Spleen (tissue), 11 donors: ENCODE data around the gene CBLN3. TPM values are rescaled to one million over a fixed set of nuclear protein-coding genes. Genes with fewer than 3 reads are reported as not detected.

Experiments
- DNase-seq: peaks from one replicate; pipeline ENCODE4 v3.0.0-alpha.2; 2020
- H3K27ac ChIP-seq, 8 donors: fragments of 200-600 bp; sonication (generic) in 7 of 8; 1 replicate in 4 of 8; 2 replicates in 4 of 8; pipeline versions ENCODE4 v1.5.0 to v1.8.0; 2016 to 2021; ENCODE audit warnings: inconsistent platforms in 4 of 8, mild to moderate bottlenecking in 4 of 8, moderate library complexity in 1 of 8
- H3K27me3 ChIP-seq, 7 donors: fragments of 200-600 bp; sonication (generic) in 6 of 7; replicated peaks in 1 of 7; 1 replicate in 4 of 7; 2 replicates in 3 of 7; pipeline versions ENCODE4 v1.5.0 to v1.8.0; 2016 to 2021; ENCODE audit warnings: inconsistent platforms in 3 of 7, mild to moderate bottlenecking in 1 of 7
- H3K36me3 ChIP-seq, 6 donors: fragments of 200-600 bp; sonication (generic) in 5 of 6; 1 replicate in 4 of 6; 2 replicates in 2 of 6; pipeline versions ENCODE4 v1.5.0 to v1.8.0; 2016 to 2021; ENCODE audit warnings: inconsistent platforms in 2 of 6
- H3K4me1 ChIP-seq, 6 donors: fragments of 200-600 bp; sonication (generic) in 5 of 6; 1 replicate in 3 of 6; 2 replicates in 3 of 6; pipeline versions ENCODE4 v1.5.0 to v1.8.0; 2016 to 2021; ENCODE audit warnings: inconsistent platforms in 3 of 6
- H3K4me3 ChIP-seq, 8 donors: fragments of 200-600 bp; sonication (generic) in 7 of 8; 1 replicate in 4 of 8; 2 replicates in 4 of 8; pipeline versions ENCODE4 v1.5.0 to v1.8.0; 2016 to 2021; ENCODE audit warnings: inconsistent platforms in 4 of 8, mild to moderate bottlenecking in 4 of 8, moderate library complexity in 2 of 8
- H3K9me3 ChIP-seq, 8 donors: fragments of 200-600 bp; sonication (generic) in 7 of 8; 1 replicate in 4 of 8; 2 replicates in 4 of 8; pipeline versions ENCODE4 v1.5.0 to v1.8.0; 2016 to 2021; ENCODE audit warnings: inconsistent platforms in 4 of 8
- POLR2A ChIP-seq, 3 donors: fragments of 450-650 bp; IDR thresholded peaks; one replicate each; pipeline ENCODE4 v1.5.1; 2017; ENCODE audit warnings: antibody characterized with exemption in 3 of 3, mild to moderate bottlenecking in 1 of 3
- POLR2AphosphoS5 ChIP-seq, 3 donors: sonication (generic); formaldehyde crosslinking; IDR thresholded peaks; one replicate each; pipeline ENCODE4 v1.5.1; 2017; ENCODE audit warnings: antibody characterized with exemption in 3 of 3
- WGBS, 5 donors: extraction: QIAGEN DNeasy Blood & Tissue Kit in 3 of 5; methylation state at CpG; one replicate each; pipeline versions ENCODE4 v1.1.5 to v1.1.7; 2013 to 2018; 5-methylcytosine and 5-hydroxymethylcytosine counted together
- intact Hi-C: fragments of 100-400 bp; cut with DNase I; formaldehyde crosslinking; loops from one replicate; pipeline ENCODE4 v1.15.0; 2023; ENCODE audit warnings: low total_unique reads
- polyA plus RNA-seq, 3 donors: library from polyadenylated mRNA; stranded (reverse); fragments of 200-250 nt; gene quantifications; one replicate each; pipeline ENCODE4 v1.2.1, GENCODE V29; 2013
- total RNA-seq, 7 donors: library from RNA; depleted of rRNA in 3 of 7; stranded (reverse); fragments of >200 nt in 3 of 7; fragmentation: NEBNext Ultra II Directional in 4 of 7; extraction: Animal tissue kit (Norgen Biotek cat#: 25700) in 4 of 7; gene quantifications; one replicate each; pipeline versions ENCODE4 v1.1.0 to v1.2.1, GENCODE V29; 2016 to 2021
- TF ChIP-seq, protein P1 (sequence below), 11 experiments: fragments of 200-600 bp in 7 of 11; fragments of 450-650 bp in 4 of 11; sonication (generic) in 4 of 11; IDR thresholded peaks in 8 of 11; conservative IDR thresholded peaks in 3 of 11; 1 replicate in 7 of 11; 2 replicates in 4 of 11; pipeline versions ENCODE4 v1.4.0 to v1.8.0; 2016 to 2021; ENCODE audit warnings: antibody characterized with exemption in 11 of 11, inconsistent platforms in 4 of 11, mild to moderate bottlenecking in 1 of 11
- donor health status: healthy with polysubstance abuse.
- donor health status: DM: no; HTN: no; CAD: no; lungs with moderate emphysema.
- donor health status: DM: no; HTN: no; CAD: no.
- donor health status: Bipolar disorder and iron deficiency.
- donor health status: healthy.
- donor health status: DM: no; HTN: no; CAD: no.
- donor health status: DM: yes; HTN: yes; CAD: no.

The CBLN3 gene
- total and polyA plus RNA-seq, 10 donors: 4.3 to 21.7 (median 10.2) TPM

DNA sequence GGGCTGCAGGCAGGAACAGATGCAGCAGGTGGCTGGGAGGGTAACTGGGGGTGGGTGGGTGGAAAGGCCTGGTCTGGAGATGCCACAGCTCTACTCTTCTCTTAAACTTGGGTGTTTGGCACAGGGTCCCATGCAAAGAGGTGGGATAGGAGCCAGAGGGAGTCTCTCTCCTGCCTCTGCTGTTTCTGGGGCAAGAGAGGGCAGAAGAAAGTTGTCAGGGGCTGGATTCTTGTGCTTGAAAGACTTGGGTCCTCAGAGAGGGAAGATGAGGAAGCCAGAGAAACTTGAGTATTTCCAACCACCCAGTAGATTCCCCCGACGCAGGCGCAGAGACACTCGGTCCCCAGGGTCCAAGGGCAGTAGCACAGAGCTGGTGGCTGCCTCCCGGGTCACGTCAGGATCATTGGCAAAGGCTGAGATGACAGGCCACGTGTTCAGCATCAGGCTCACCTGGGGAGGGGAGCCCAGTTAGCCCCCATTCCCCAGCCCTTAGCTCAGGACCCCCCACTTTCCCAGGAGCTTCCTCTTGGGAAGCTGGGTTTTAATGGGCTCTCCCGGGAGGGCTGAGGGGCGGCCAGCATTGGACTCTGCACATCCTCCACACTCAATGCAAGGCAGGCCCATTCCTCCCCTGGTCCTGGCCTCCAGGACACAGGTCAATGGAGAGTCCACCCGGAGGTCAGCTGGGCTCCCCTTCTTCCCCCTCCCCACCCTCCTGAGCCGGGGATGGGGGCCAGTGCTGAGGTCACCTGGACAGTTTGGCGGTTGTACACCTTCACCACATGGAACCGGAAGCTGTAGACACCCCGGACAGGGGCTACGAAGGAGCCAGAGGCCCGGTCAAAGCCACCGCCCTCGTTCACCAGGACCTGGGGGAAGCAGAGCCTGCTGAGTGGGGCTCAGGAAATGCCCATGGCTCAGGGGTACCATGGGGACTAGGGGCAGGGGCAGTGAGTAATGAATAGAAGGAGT lies 1.6 kb downstream of the CBLN3 start:
- Histone ChIP-seq H3K27me3 (no peaks in the 10 kb centered on the region), H3K27ac (peak overlapping the region in 1 of 8 donors; percentile 98), H3K9me3 (no peaks in the 10 kb centered on the region), H3K4me1 (peaks cover 20 to 69% (median 42%) of the 10 kb centered on the region in 6 donors), H3K36me3 (peaks cover 0 to 19% (median 12%) of the 10 kb centered on the region in 6 donors), H3K4me3 (no peak overlapping the region)
- intact Hi-C loops: no loop called here
- TF ChIP-seq, protein P1, sequence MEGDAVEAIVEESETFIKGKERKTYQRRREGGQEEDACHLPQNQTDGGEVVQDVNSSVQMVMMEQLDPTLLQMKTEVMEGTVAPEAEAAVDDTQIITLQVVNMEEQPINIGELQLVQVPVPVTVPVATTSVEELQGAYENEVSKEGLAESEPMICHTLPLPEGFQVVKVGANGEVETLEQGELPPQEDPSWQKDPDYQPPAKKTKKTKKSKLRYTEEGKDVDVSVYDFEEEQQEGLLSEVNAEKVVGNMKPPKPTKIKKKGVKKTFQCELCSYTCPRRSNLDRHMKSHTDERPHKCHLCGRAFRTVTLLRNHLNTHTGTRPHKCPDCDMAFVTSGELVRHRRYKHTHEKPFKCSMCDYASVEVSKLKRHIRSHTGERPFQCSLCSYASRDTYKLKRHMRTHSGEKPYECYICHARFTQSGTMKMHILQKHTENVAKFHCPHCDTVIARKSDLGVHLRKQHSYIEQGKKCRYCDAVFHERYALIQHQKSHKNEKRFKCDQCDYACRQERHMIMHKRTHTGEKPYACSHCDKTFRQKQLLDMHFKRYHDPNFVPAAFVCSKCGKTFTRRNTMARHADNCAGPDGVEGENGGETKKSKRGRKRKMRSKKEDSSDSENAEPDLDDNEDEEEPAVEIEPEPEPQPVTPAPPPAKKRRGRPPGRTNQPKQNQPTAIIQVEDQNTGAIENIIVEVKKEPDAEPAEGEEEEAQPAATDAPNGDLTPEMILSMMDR (IDR thresholded peaks at IDR 0.05 in 8 of 11, conservative IDR thresholded peaks at IDR 0.05 in 3 of 11): no peak
- no peak for TF ChIP-seq POLR2AphosphoS5 (IDR thresholded peaks at IDR 0.05)
- no peak for TF ChIP-seq POLR2A (IDR thresholded peaks at IDR 0.05)
- 82 to 87% (median 85%) methylated on average over 15 to 18 of the region's 18 CpGs for WGBS, 5 donors
- peak; percentile 78 for DNase-seq

DNA sequence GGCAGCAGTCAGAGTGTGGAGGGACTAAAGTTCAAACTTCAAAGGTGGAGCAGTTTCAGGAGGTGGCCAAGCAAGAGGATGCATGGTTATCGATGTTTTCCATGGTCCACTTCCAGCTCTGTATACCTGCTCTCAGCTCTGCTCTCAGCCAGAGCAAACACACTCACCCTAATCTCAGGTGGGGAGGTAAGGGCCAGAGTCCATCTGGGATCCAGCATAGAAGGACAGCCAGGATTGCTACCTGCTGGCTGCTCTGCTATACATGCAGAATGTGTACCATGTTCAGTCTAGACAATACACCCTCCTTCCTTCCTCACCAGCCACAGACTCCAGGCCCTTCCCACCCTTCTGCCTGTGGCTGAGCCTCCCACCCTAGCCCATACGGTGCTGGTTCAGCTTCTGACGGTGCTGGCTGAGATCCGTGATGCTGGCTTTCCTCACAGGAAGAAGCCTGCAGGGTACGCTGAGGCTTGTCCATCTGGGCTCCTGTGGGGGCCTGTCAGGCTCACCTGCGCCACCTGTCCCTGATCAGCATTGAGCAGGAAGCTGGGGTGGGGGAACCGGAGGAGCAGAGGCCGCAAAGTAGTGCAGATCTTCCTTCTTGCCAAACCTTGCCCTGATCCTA lies 2.4 kb downstream of the CBLN3 start:
- Histone ChIP-seq H3K36me3 (peaks cover 0 to 11% (median 4%) of the 10 kb centered on the region in 6 donors), H3K27me3 (no peaks in the 10 kb centered on the region), H3K4me1 (peaks cover 12 to 67% (median 35%) of the 10 kb centered on the region in 6 donors), H3K27ac (no peak overlapping the region), H3K9me3 (no peaks in the 10 kb centered on the region), H3K4me3 (no peak overlapping the region)
- intact Hi-C loops: no loop called here
- WGBS, 5 donors: 35 to 57% (median 49%) methylated on average over 8 of the region's 8 CpGs
- peak; percentile 76 for DNase-seq
- TF ChIP-seq POLR2AphosphoS5 (IDR thresholded peaks at IDR 0.05): peak in 1 of 3 donors; percentile 19
- TF ChIP-seq, protein P1 (IDR thresholded peaks at IDR 0.05 in 8 of 11, conservative IDR thresholded peaks at IDR 0.05 in 3 of 11): no peak

DNA sequence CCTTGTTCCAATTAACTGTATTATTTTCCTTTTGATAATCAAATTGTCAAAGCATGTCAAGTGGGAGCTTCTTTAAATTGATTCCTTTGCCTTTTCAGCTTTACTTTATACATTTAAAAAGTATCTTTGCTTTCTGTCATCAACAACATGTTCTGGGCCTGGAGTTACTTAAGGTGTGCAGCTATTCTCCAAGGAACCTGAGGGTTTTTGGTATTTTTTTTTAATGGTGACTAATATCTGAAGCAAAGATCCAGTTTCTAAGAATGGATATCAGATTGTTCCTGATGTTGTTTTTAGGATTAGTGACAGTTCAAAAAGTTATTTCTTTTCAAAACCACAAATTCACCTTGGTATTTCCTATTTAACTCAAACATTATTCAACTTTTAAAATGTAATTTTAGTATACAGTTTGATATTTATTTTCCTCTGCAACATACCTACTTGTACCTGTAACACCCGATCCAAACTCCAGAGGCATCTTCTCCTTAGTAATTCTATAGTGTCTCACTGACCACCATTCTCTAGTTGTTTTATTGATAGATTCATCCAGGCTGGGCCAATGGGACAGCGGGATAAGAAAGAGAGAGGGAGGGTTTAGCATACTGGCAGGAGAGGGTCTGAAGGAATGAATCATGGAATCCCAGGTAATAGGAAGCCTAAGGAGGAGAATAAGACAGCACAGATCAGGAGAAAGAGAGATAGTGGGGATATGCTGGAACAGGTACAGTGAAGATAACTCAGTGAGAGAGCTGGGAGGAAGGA lies 3.1 kb downstream of the CBLN3 start:
- Histone ChIP-seq H3K27me3 (no peaks in the 10 kb centered on the region), H3K4me1 (peaks cover 5 to 60% (median 28%) of the 10 kb centered on the region in 6 donors), H3K9me3 (no peaks in the 10 kb centered on the region), H3K36me3 (peaks cover 0 to 4% (median 1%) of the 10 kb centered on the region in 6 donors), H3K4me3 (no peak overlapping the region), H3K27ac (no peak overlapping the region)
- TF ChIP-seq POLR2A (IDR thresholded peaks at IDR 0.05) (no peak), POLR2AphosphoS5 (IDR thresholded peaks at IDR 0.05) (no peak)
- TF ChIP-seq, protein P1 (IDR thresholded peaks at IDR 0.05 in 8 of 11, conservative IDR thresholded peaks at IDR 0.05 in 3 of 11): no peak
- intact Hi-C loops: no loop called here
- DNase-seq: no peak
- WGBS, 5 donors: 91 to 95% (median 94%) methylated on average over 2 of the region's 2 CpGs
